RWPE1 (cell line): ENCODE measurements around the gene BRAT1.

Experiments
- CTCF ChIA-PET: fragments of 350-600 bp; sonication (Branson Sonifier 250); formaldehyde crosslinking; extraction: SDS; loops from one replicate; lab custom pipeline; 2021; lab: Yijun Ruan, JAX
- POLR2A ChIA-PET: fragments of 400-600 bp; formaldehyde crosslinking; extraction: SDS; loops from one replicate; lab custom pipeline; 2020; ENCODE audit warnings: antibody characterized with exemption; ENCODE audit not compliant: low non-redundant PET; lab: Yijun Ruan, JAX
- DNase-seq: peaks from one replicate; pipeline ENCODE4 v3.0.0; 2012; ENCODE audit warnings: low spot score
- H3K27ac ChIP-seq: fragments of 450-650 bp; 2 replicates; pipeline ENCODE4 v1.5.1; 2017
- CTCF ChIP-seq: fragments of 450-650 bp; conservative IDR thresholded peaks from 2 replicates; pipeline ENCODE4 v1.5.1; 2017; ENCODE audit warnings: low read depth, mild to moderate bottlenecking

The BRAT1 gene

DNA sequence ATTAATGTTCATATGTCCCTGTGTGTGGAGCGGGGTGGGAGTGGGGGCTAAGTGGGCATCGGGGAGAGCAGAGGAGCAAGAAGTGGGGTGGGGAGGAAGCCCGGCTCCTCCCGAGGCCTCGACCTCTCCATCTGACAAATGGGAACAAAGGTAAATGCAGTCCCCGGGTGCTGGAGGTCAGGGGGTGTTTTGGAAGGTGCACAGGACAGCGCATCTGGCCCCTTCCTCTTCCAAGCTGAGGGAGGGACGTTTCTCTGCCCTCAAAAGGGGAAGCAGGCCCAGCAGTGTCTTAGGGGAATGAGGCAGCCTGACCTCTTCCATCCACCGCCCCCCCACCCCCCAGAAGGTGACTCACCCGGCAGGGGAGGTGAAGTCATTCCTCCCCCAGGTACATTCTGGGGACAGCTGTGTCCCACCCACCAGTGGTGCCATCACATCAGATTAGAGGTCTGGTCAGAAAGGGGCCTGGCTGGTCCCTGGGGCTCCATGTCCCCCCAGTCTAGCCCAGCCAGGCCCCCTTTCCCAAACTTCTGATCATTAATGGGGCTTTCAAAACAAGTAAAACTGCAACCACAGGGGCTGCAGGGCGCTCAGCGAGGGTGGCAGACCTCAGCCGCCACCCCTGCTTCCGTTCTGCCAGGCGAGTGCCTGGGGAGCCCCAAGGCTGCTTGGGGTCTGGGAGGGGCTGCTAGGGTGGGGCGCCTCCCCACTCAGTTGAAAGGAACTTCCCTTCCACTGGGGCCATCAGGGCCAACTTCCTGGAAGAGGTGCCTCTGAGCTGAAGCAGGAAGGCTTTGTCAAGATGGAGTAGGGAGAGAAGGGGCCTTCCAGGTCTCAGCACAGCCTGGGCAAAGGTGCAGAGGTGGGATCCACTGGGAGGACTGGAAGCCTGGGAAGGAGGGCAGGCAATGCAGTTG is 25.0 kb downstream of the BRAT1 start:
- no peak for TF ChIP-seq CTCF
- ChIA-PET CTCF (no interaction called here), POLR2A (no interaction called here)
- DNase-seq: peak; percentile 64
- peak overlapping the region; percentile 100 for H3K27ac ChIP-seq

DNA sequence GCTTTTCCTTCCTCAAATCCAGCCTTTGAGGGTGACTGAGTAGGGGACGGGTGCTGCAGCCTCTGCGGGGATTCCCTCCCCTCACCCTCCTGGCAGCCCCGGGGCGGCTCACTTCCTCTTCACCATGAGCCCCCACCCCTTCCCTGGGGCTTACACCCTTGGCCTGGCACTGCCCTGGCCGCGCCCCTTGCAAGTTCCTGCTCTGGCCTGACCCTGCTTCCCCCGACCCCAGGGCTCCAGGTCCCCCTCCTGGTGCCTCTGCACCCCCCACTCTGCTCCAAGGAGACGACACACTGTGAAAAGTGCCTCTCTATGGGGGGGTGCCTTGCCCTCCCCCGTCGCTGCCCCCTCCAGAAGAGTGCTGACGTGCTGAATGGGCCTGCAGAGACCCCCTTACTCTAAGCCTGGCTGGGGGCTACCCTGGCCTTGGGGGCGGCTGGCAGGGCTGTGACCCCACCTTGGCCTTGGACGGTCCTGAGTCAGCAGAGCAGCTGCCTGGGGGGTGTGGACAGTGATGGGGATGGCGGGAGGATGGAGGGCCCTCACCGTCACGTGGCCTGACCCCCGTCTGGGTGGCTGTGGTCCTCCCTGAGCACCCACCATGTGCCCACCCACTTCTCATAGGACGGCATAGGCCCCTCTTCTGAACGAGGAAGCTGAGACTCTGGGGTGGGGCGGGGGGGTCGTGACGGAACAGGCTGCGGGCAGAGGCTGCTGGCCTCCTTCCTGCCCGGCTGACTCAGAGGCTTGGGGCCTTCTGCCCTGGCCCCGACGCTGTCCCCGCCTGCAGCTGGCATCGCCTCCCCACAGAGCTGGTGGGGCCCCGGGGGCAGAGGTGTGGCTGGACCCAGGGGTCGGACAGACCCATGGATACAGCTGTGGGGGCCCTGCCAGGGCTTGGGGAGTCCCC is 25.9 kb downstream of the BRAT1 start:
- POLR2A ChIA-PET: interaction anchor here (0.6 kb wide), 1 partner anchor 30 kb away, joined by 9 read pairs; no protein-coding TSS in a partner anchor
- TF ChIP-seq CTCF: no peak
- DNase-seq: peak; percentile 48
- peak overlapping the region; percentile 100 for H3K27ac ChIP-seq
- CTCF ChIA-PET: no interaction called here

GRCh38 chr7:2528481-2529095 is 26.7 kb downstream of the BRAT1 start:
- no peak for DNase-seq
- TF ChIP-seq CTCF: no peak
- ChIA-PET CTCF (interaction anchor here (0.7 kb wide), 2 partner anchors 78 to 142 kb away, joined by 4 read pairs; no protein-coding TSS in a partner anchor), POLR2A (interaction anchor here (0.6 kb wide), 1 partner anchor 31 kb away, joined by 9 read pairs; no protein-coding TSS in a partner anchor)
- H3K27ac ChIP-seq: peak overlapping the region; percentile 100

GRCh38 chr7:2527505-2528467 is 27.5 kb downstream of the BRAT1 start:
- POLR2A ChIA-PET: no interaction called here
- CTCF ChIA-PET: interaction anchor here (0.7 kb wide), 2 partner anchors 77 to 143 kb away, joined by 4 read pairs; no protein-coding TSS in a partner anchor
- peak overlapping the region; percentile 100 for H3K27ac ChIP-seq
- no peak for TF ChIP-seq CTCF
- DNase-seq: no peak

DNA sequence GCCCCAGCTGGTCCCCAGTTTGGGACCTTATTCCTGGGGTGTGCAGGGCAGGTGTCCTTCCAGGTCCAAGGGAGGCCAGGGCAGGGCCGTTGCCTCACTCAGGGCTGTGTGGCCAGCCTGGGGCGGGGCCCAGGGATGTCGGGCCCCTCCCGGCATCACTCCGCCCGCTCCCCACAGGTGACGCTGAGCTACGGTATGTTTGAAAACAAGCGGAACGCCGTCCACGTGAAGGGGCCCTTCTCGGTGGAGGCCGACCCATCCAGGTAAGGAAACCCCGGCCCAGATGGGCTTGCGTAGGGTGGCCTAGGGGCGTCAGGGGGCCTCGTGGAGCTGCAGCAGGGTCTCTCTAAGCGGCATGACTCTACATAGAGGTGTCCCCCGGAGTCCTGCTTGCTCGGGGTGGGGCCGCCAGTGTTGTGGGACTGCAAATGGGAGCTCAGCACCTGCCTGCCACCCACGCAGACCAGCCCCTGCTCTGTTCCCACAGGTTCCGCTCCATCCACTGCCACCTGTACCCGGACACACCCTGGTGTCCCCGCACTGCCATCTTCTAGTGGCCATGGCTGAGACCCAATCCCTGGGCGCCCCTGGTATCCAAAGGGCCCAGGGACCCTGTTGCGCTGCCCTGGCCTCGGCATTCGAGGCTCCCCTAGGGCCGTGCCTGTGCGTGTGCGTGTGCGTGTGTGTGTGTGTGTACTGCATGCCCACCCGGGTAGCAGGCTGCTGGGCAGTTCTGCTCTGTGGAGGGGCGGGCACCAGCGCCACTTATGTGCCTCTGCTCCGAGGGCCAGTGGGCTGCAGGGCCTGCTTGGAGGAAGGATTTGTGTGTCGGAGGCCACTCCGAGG is 28.4 kb downstream of the BRAT1 start:
- TF ChIP-seq CTCF: no peak
- ChIA-PET CTCF (no interaction called here), POLR2A (no interaction called here)
- peak overlapping the region; percentile 100 for H3K27ac ChIP-seq
- DNase-seq: no peak
